Erythroblast (primary cell): Measurements from ENCODE around the gene FANCF.

ENCODE experiments used
- DNase-seq, 2 experiments: peaks; one replicate each; lab custom pipeline; 2025; lab: John Stamatoyannopoulos, UW
- GATA1 ChIP-seq: IDR thresholded peaks from 2 replicates; pipeline ENCODE4 v1.6.1; 2011; ENCODE audit warnings: low read depth, mild to moderate bottlenecking, control low read depth, low read length, moderate library complexity
- POLR2A ChIP-seq: IDR thresholded peaks from 2 replicates; pipeline ENCODE4 v1.6.1; 2011; ENCODE audit warnings: mild to moderate bottlenecking, low read length

Gene FANCF

GRCh38 chr11:22583963-22584492 lies 41.6 kb downstream of the FANCF start:
- TF ChIP-seq POLR2A (no peak), GATA1 (no peak)

GRCh38 chr11:22582151-22582410 lies 43.5 kb downstream of the FANCF start:
- TF ChIP-seq POLR2A (no peak), GATA1 (no peak)
- DNase-seq = no peak

More at GRCh38 chr11:22583963-22584492, 41.6 kb downstream of the FANCF start:
- DNase-seq = no peak

GRCh38 chr11:22581354-22582150 lies 44.1 kb downstream of the FANCF start:
- TF ChIP-seq GATA1 (no peak), POLR2A (no peak)
- no peak for DNase-seq

DNA sequence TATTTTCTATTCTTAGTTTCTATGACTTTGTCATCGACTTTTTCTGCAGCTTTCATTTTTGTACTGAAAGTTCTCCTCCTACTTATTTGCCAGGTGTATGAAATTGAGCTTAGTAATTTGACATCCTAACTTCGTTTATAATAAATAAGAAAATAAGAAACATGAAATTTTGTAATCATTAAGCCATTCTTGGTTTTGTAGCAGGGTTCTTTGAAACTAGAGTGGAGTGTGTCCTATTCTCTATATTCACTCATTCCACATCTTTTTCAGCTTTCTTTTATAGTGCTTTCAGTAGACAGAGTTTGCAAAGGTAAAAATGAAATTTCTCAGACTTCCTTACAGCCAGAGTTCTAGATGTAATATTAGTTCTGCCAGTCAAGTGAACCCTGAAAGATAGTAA lies 47.8 kb downstream of the FANCF start:
- no peak for DNase-seq
- no peak for TF ChIP-seq GATA1
- no peak for TF ChIP-seq POLR2A
